ENCODE data around the gene SH2B3.
"Not testable (repeated sequence)": the region's sequence is repeated elsewhere in the genome, so short reads cannot be mapped to it uniquely, and the experiment has no call there.

GRCh38 chr12:111396271-111396670 lies 9.5 kb upstream of the SH2B3 start:
- TF ChIP-seq CTCF (IDR thresholded peaks at IDR 0.05; ENCODE audit: low read length); EZH2phosphoT487 (IDR thresholded peaks at IDR 0.05; ENCODE audit: low read length); EZH2 (optimal IDR thresholded peaks at IDR 0.05; ENCODE audit: low read depth, low read length): not testable (repeated sequence)
